ENCODE measurements around the gene WNT4.

Gene WNT4

GRCh38 chr1:22163137-22163536 lies 20.2 kb upstream of the WNT4 start:
- no peak for DNase-seq

- no peak for DNase-seq
Measured at GRCh38 chr1:22159891-22160290, 17.0 kb upstream of the WNT4 start.

GRCh38 chr1:22158654-22159053 lies 15.8 kb upstream of the WNT4 start:
- DNase-seq: no peak

- no peak for DNase-seq
Measured at GRCh38 chr1:22157359-22157966, 14.6 kb upstream of the WNT4 start.

GRCh38 chr1:22155517-22155916 lies 12.6 kb upstream of the WNT4 start:
- DNase-seq: no peak

- no peak for DNase-seq
Measured at GRCh38 chr1:22154626-22155025, 11.7 kb upstream of the WNT4 start.

GRCh38 chr1:22153660-22154437 lies 11.0 kb upstream of the WNT4 start:
- no peak for DNase-seq

- DNase-seq: no peak
Measured at GRCh38 chr1:22150923-22151322, 8.0 kb upstream of the WNT4 start.

- no peak for DNase-seq
Measured at GRCh38 chr1:22142315-22143064, 407 bp downstream of the WNT4 start.

- DNase-seq: no peak
Measured at GRCh38 chr1:22141554-22142314, 1.2 kb downstream of the WNT4 start.

- DNase-seq: no peak
Measured at GRCh38 chr1:22140694-22141093, 2.2 kb downstream of the WNT4 start.

- no peak for DNase-seq
Measured at GRCh38 chr1:22139817-22140216, 3.1 kb downstream of the WNT4 start.

GRCh38 chr1:22139066-22139594 lies 3.8 kb downstream of the WNT4 start:
- DNase-seq: no peak

- DNase-seq: no peak
Measured at GRCh38 chr1:22137004-22137720, 5.7 kb downstream of the WNT4 start.

- DNase-seq: no peak
Measured at GRCh38 chr1:22133931-22134324, 9.0 kb downstream of the WNT4 start.

GRCh38 chr1:22133247-22133930 lies 9.5 kb downstream of the WNT4 start:
- no peak for DNase-seq

GRCh38 chr1:22132517-22133235 lies 10.2 kb downstream of the WNT4 start:
- no peak for DNase-seq

- DNase-seq: peak; percentile 52
Measured at GRCh38 chr1:22131875-22132486, 10.9 kb downstream of the WNT4 start.

GRCh38 chr1:22131062-22131461 lies 11.8 kb downstream of the WNT4 start:
- DNase-seq: no peak

GRCh38 chr1:22129501-22130117 lies 13.3 kb downstream of the WNT4 start:
- no peak for DNase-seq

All from T-helper 9 cell (primary cell).